OCI-LY7 (cell line): ENCODE data around the gene SORD. TPM values are rescaled to one million over a fixed set of nuclear protein-coding genes. Genes with fewer than 3 reads are reported as not detected.
"Not testable (repeated sequence)": the region's sequence is repeated elsewhere in the genome, so short reads cannot be mapped to it uniquely, and the experiment has no call there.

Experiments
- BruUV-seq: library from RNA; stranded (reverse); fragments of 400-500 nt; replicated peaks from 2 replicates; lab custom pipeline; 2021; lab: Mats Ljungman, UMichigan
- CTCF ChIA-PET: fragments of 300-600 bp; sonication (Branson Sonifier 250); formaldehyde crosslinking; loops from one replicate; lab custom pipeline; 2022; ENCODE audit warnings: antibody characterized with exemption; ENCODE audit not compliant: unreplicated experiment; lab: Charles Lee
- POLR2A ChIA-PET: fragments of 300-600 bp; sonication (Branson Sonifier 250); formaldehyde crosslinking; loops from one replicate; lab custom pipeline; 2022; ENCODE audit warnings: antibody characterized with exemption; lab: Charles Lee
- DNase-seq: peaks from one replicate; pipeline ENCODE4 v3.0.0-alpha.2; 2015; ENCODE audit warnings: low spot score
- H2AFZ ChIP-seq: fragments of 200-600 bp; sonication (generic), shearing (Covaris generic); 2 replicates; pipeline ENCODE4 v1.6.1; 2014; ENCODE audit warnings: mild to moderate bottlenecking, antibody characterized with exemption, low read length, moderate library complexity
- H3K27ac ChIP-seq: fragments of 200-600 bp; sonication (generic); 2 replicates; pipeline ENCODE4 v1.5.1; 2014; ENCODE audit warnings: mixed run types, low read depth, mild to moderate bottlenecking, moderate library complexity, low read length, inconsistent platforms; ENCODE audit not compliant: poor library complexity, severe bottlenecking
- H3K36me3 ChIP-seq: fragments of 200-600 bp; sonication (generic); 2 replicates; pipeline ENCODE4 v1.6.1; 2014; ENCODE audit warnings: mild to moderate bottlenecking, antibody characterized with exemption, low read length, moderate library complexity, mixed read lengths; ENCODE audit not compliant: insufficient read depth
- H3K4me1 ChIP-seq: fragments of 200-600 bp; sonication (generic); 2 replicates; pipeline ENCODE4 v1.5.1; 2014; ENCODE audit warnings: mild to moderate bottlenecking, low read length; ENCODE audit not compliant: insufficient read depth, poor library complexity, severe bottlenecking
- H3K4me2 ChIP-seq: fragments of 200-600 bp; sonication (generic); 2 replicates; pipeline ENCODE4 v1.6.1; 2014; ENCODE audit warnings: mild to moderate bottlenecking, low read length
- H3K4me3 ChIP-seq: fragments of 200-600 bp; sonication (generic); 2 replicates; pipeline ENCODE4 v1.5.1; 2014; ENCODE audit warnings: mild to moderate bottlenecking, low read depth, low read length; ENCODE audit not compliant: poor library complexity, severe bottlenecking
- H3K79me2 ChIP-seq: fragments of 200-600 bp; sonication (generic); 2 replicates; pipeline ENCODE4 v1.6.1; 2016; ENCODE audit warnings: low read depth, mild to moderate bottlenecking, low read length, moderate library complexity, mixed read lengths; ENCODE audit not compliant: insufficient read depth
- H3K9me2 ChIP-seq: fragments of 200-600 bp; sonication (generic); 2 replicates; pipeline ENCODE4 v1.6.1; 2016; ENCODE audit warnings: mild to moderate bottlenecking, low read length, mixed read lengths; ENCODE audit not compliant: insufficient read depth
- H3K9me3 ChIP-seq: fragments of 200-600 bp; sonication (generic); 2 replicates; pipeline ENCODE4 v1.6.1; 2014; ENCODE audit warnings: mild to moderate bottlenecking, mixed run types, low read length, mixed read lengths
- H4K20me1 ChIP-seq: fragments of 200-600 bp; sonication (generic); 2 replicates; pipeline ENCODE4 v1.6.1; 2014; ENCODE audit warnings: mild to moderate bottlenecking, antibody characterized with exemption, low read length, moderate library complexity, mixed read lengths; ENCODE audit not compliant: insufficient read depth
- EZH2phosphoT487 ChIP-seq: fragments of 200-600 bp; sonication (generic); IDR thresholded peaks from 2 replicates; pipeline ENCODE4 v1.6.1; 2018; ENCODE audit warnings: low read depth, borderline replicate concordance, mild to moderate bottlenecking, mixed run types, antibody characterized with exemption, low read length, moderate library complexity, mixed read lengths
- intact Hi-C: fragments of 100-400 bp; cut with micrococcal nuclease; formaldehyde crosslinking; loops from one replicate; pipeline ENCODE4 v1.10.0; 2022; ENCODE audit not compliant: unreplicated experiment
- total RNA-seq, 2 experiments: library from RNA; depleted of rRNA in 1 of 2; stranded (reverse); fragments of >200 nt in 1 of 2; shearing (Covaris generic) in 1 of 2; gene quantifications; 2 replicates each; pipeline ENCODE4 v1.2.3, GENCODE V29; 2014 to 2022
- TF ChIP-seq, protein P1 (sequence below): fragments of 200-600 bp; sonication (generic); conservative IDR thresholded peaks from 2 replicates; pipeline ENCODE4 v1.5.1; 2014; ENCODE audit warnings: mild to moderate bottlenecking, antibody characterized with exemption, low read length, moderate library complexity, mixed read lengths

The SORD gene
- total RNA-seq, 2 experiments from 2014 or later: 10.4 to 17.8 TPM

DNA sequence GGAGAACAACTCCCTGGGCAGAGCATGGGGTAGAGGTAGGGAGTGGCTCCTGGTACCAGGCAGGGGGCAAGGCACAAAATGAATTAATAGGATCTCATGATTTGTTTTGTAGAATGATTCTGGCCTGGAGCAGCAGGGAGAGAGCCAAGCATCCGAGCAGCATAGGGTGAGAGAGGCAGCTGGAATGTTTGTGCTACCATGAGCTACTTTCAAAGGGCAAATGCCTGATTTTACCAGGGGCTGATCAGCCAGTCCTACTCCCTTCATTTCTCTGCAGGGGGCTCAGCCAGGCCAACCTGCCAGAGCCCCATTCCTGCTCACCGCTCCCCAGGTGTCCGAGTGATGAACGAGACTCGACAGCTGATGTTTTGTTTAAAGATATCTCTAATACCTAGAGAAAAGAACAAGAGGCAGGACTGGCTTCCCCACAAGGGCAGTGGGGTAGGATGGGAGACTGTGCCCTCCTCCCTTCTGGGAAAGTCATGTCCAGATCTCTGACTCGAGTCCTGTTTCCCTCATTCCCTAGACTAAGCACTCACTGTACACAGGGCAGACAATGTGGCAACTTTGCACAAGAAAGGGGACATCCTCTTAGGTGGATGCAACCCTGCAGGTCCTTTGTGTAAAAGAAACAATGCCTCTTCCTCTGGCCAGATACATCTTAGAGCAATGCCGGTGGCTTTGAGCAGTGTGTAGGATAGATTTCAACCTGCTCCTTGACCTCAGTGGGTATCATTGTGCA, 78.1 kb downstream of the SORD start:
- Histone ChIP-seq H3K9me2 (no peaks in the 10 kb centered on the region), H4K20me1 (no peaks in the 10 kb centered on the region), H3K4me2 (no peak overlapping the region), H3K4me1 (no peaks in the 10 kb centered on the region), H3K4me3 (no peak overlapping the region), H3K9me3 (no peaks in the 10 kb centered on the region), H3K79me2 (no peaks in the 10 kb centered on the region), H3K36me3 (no peaks in the 10 kb centered on the region), H2AFZ (no peak overlapping the region), H3K27ac (no peak overlapping the region)
- TF ChIP-seq, protein P1, sequence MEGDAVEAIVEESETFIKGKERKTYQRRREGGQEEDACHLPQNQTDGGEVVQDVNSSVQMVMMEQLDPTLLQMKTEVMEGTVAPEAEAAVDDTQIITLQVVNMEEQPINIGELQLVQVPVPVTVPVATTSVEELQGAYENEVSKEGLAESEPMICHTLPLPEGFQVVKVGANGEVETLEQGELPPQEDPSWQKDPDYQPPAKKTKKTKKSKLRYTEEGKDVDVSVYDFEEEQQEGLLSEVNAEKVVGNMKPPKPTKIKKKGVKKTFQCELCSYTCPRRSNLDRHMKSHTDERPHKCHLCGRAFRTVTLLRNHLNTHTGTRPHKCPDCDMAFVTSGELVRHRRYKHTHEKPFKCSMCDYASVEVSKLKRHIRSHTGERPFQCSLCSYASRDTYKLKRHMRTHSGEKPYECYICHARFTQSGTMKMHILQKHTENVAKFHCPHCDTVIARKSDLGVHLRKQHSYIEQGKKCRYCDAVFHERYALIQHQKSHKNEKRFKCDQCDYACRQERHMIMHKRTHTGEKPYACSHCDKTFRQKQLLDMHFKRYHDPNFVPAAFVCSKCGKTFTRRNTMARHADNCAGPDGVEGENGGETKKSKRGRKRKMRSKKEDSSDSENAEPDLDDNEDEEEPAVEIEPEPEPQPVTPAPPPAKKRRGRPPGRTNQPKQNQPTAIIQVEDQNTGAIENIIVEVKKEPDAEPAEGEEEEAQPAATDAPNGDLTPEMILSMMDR: no peak
- TF ChIP-seq EZH2phosphoT487: no peak
- ChIA-PET CTCF (no interaction called here), POLR2A (interaction anchor here (0.6 kb wide), 1 partner anchor 528 kb away, joined by 6 read pairs; no protein-coding TSS in a partner anchor)
- intact Hi-C loops: no loop called here
- BruUV-seq: no TSS peak
- DNase-seq: no peak

GRCh38 chr15:45101749-45102148, 78.8 kb downstream of the SORD start:
- H3K4me2 ChIP-seq: no peak overlapping the region
- TF ChIP-seq, protein P1: no peak
- TF ChIP-seq EZH2phosphoT487: no peak
- CTCF ChIA-PET: no interaction called here
- H3K9me3 ChIP-seq: no peaks in the 10 kb centered on the region
- H3K4me3 ChIP-seq: no peak overlapping the region
- no TSS peak for BruUV-seq
- intact Hi-C loops: no loop called here
- no peak for DNase-seq
- H2AFZ ChIP-seq: no peak overlapping the region
- no peak overlapping the region for H3K27ac ChIP-seq
- no peaks in the 10 kb centered on the region for H3K9me2 ChIP-seq
- POLR2A ChIA-PET: interaction anchor here (0.5 kb wide), 1 partner anchor 107 kb away, joined by 3 read pairs; no protein-coding TSS in a partner anchor
- H3K79me2 ChIP-seq: no peaks in the 10 kb centered on the region
- H4K20me1 ChIP-seq: no peaks in the 10 kb centered on the region
- no peaks in the 10 kb centered on the region for H3K36me3 ChIP-seq
- H3K4me1 ChIP-seq: no peaks in the 10 kb centered on the region

DNA sequence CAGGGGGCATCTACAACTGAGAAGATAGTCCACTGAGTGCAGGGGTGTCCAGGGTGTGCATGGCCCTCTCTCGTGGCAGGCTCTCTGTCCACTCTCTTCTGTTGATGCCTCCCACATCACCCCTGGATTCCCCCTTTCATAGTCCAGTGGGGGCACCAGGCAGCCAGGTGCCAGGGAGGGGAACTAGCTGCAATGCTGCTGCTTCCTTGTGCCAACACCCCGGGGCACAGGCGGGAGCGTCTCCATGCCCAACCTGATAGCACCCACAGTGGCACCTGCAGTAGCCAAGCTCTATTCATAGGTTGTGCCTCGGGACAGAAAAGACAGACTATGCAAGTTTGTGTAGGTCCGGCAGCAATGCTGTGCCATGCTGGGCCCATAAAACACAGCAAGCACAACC, 79.2 kb downstream of the SORD start:
- no peak overlapping the region for H3K27ac ChIP-seq
- H4K20me1 ChIP-seq: no peaks in the 10 kb centered on the region
- intact Hi-C loops: no loop called here
- no peaks in the 10 kb centered on the region for H3K36me3 ChIP-seq
- CTCF ChIA-PET: no interaction called here
- H3K4me3 ChIP-seq: no peak overlapping the region
- no peaks in the 10 kb centered on the region for H3K4me1 ChIP-seq
- POLR2A ChIA-PET: interaction anchor here (0.5 kb wide), 1 partner anchor 108 kb away, joined by 3 read pairs; no protein-coding TSS in a partner anchor
- no TSS peak for BruUV-seq
- no peak overlapping the region for H2AFZ ChIP-seq
- no peak for DNase-seq
- H3K79me2 ChIP-seq: no peaks in the 10 kb centered on the region
- H3K9me2 ChIP-seq: no peaks in the 10 kb centered on the region
- H3K4me2 ChIP-seq: no peak overlapping the region
- no peaks in the 10 kb centered on the region for H3K9me3 ChIP-seq
- TF ChIP-seq EZH2phosphoT487: no peak
- TF ChIP-seq, protein P1: no peak

- H3K9me2 ChIP-seq, H3K27ac ChIP-seq, intact Hi-C loops, H3K9me3 ChIP-seq, CTCF ChIA-PET, H4K20me1 ChIP-seq, H3K79me2 ChIP-seq, H3K4me1 ChIP-seq, H3K4me2 ChIP-seq, BruUV-seq, H2AFZ ChIP-seq, DNase-seq, POLR2A ChIA-PET, H3K4me3 ChIP-seq, H3K36me3 ChIP-seq: not testable (repeated sequence)
Observed at GRCh38 chr15:45104170-45104569, 81.2 kb downstream of the SORD start.
